ENCODE data around the gene PXDN. TPM values are rescaled to one million over a fixed set of nuclear protein-coding genes. Genes with fewer than 3 reads are reported as not detected.

PXDN gene
- total RNA-seq, 4 donors from 2014 or later: 7.0 to 9.5 (median 9.4) TPM

- H3K4me1 ChIP-seq: no peaks in the 10 kb centered on the region
- H3K36me3 ChIP-seq: peaks cover 39% of the 10 kb centered on the region
Measured at GRCh38 chr2:1678609-1679008, 65.7 kb downstream of the PXDN start.

GRCh38 chr2:1677821-1678165 lies 66.5 kb downstream of the PXDN start:
- H3K36me3 ChIP-seq: peaks cover 47% of the 10 kb centered on the region
- DNase-seq (ENCODE audit: low spot score in 2 of 2): no peak

More at GRCh38 chr2:1678609-1679008, 65.7 kb downstream of the PXDN start:
- 97% methylated on average over 10 of the region's 14 CpGs for WGBS
- no peak for DNase-seq (ENCODE audit: low spot score in 2 of 2)
- Histone ChIP-seq H3K27me3 (no peaks in the 10 kb centered on the region), H3K4me3 (no peak overlapping the region), H3K27ac (no peak overlapping the region), H3K9me3 (no peaks in the 10 kb centered on the region)
- TF ChIP-seq CTCF (IDR thresholded peaks at IDR 0.05) (no peak), POLR2A (IDR thresholded peaks at IDR 0.05) (no peak), POLR2AphosphoS5 (IDR thresholded peaks at IDR 0.05) (no peak), EP300 (IDR thresholded peaks at IDR 0.05) (no peak)

GRCh38 chr2:1676913-1677820 lies 67.1 kb downstream of the PXDN start:
- Histone ChIP-seq H3K9me3 (no peaks in the 10 kb centered on the region), H3K27ac (no peak overlapping the region), H3K36me3 (peaks cover 47% of the 10 kb centered on the region), H3K27me3 (no peaks in the 10 kb centered on the region), H3K4me1 (no peaks in the 10 kb centered on the region), H3K4me3 (no peak overlapping the region)
- 91% methylated on average over 33 of the region's 33 CpGs for WGBS
- TF ChIP-seq POLR2A (IDR thresholded peaks at IDR 0.05) (no peak), POLR2AphosphoS5 (IDR thresholded peaks at IDR 0.05) (no peak), EP300 (IDR thresholded peaks at IDR 0.05) (no peak), CTCF (IDR thresholded peaks at IDR 0.05) (no peak)
- DNase-seq (ENCODE audit: low spot score in 2 of 2): peak in 1 of 2 donors; percentile 77

More at GRCh38 chr2:1677821-1678165, 66.5 kb downstream of the PXDN start:
- Histone ChIP-seq H3K4me3 (no peak overlapping the region), H3K27ac (no peak overlapping the region), H3K9me3 (no peaks in the 10 kb centered on the region), H3K27me3 (no peaks in the 10 kb centered on the region), H3K4me1 (no peaks in the 10 kb centered on the region)
- no peak for TF ChIP-seq CTCF (IDR thresholded peaks at IDR 0.05)
- WGBS: 89% methylated on average over 12 of the region's 12 CpGs

- H3K36me3 ChIP-seq: peaks cover 46% of the 10 kb centered on the region
- no peaks in the 10 kb centered on the region for H3K9me3 ChIP-seq
- H3K27me3 ChIP-seq: no peaks in the 10 kb centered on the region
- DNase-seq (ENCODE audit: low spot score in 2 of 2): peak in 1 of 2 donors; percentile 67
- no peak for TF ChIP-seq EP300 (IDR thresholded peaks at IDR 0.05)
- no peak for TF ChIP-seq CTCF (IDR thresholded peaks at IDR 0.05)
- TF ChIP-seq POLR2A (IDR thresholded peaks at IDR 0.05): no peak
- TF ChIP-seq POLR2AphosphoS5 (IDR thresholded peaks at IDR 0.05): no peak
- WGBS: 92% methylated on average over 24 of the region's 26 CpGs
- no peaks in the 10 kb centered on the region for H3K4me1 ChIP-seq
- H3K27ac ChIP-seq: no peak overlapping the region
- no peak overlapping the region for H3K4me3 ChIP-seq
Measured at GRCh38 chr2:1676091-1676912, 68.0 kb downstream of the PXDN start.

- WGBS: 44% methylated on average over 8 of the region's 8 CpGs
- no peak for TF ChIP-seq POLR2A (IDR thresholded peaks at IDR 0.05)
- TF ChIP-seq EP300 (IDR thresholded peaks at IDR 0.05): peak; percentile 44
- no peaks in the 10 kb centered on the region for H3K9me3 ChIP-seq
- H3K27me3 ChIP-seq: no peaks in the 10 kb centered on the region
- no peaks in the 10 kb centered on the region for H3K4me1 ChIP-seq
- H3K36me3 ChIP-seq: peaks cover 46% of the 10 kb centered on the region
- H3K4me3 ChIP-seq: no peak overlapping the region
- peak in 1 of 2 donors; percentile 77 for DNase-seq (ENCODE audit: low spot score in 2 of 2)
- no peak overlapping the region for H3K27ac ChIP-seq
Measured at GRCh38 chr2:1675633-1676032, 68.7 kb downstream of the PXDN start.

Measured in suprapubic skin (tissue), 4 donors.